ENCODE measurements around the gene NFRKB. TPM values are rescaled to one million over a fixed set of nuclear protein-coding genes. Genes with fewer than 3 reads are reported as not detected.

The NFRKB gene
- total RNA-seq, 1 experiment from 2014 or later: 9.4 TPM

GRCh38 chr11:129917231-129917630 is 21.9 kb upstream of the NFRKB start:
- Histone ChIP-seq H3K4me3 (ENCODE audit: low read length) (no peak overlapping the region), H3K36me3 (ENCODE audit: insufficient read depth, low read length) (no peaks in the 10 kb centered on the region), H2AFZ (ENCODE audit: low read length) (no peak overlapping the region), H3K4me1 (ENCODE audit: low read length) (no peaks in the 10 kb centered on the region), H3K27ac (ENCODE audit: low read length) (no peak overlapping the region), H3K9me3 (ENCODE audit: low read length) (no peaks in the 10 kb centered on the region), H3K9me2 (replicated peaks; ENCODE audit: insufficient read depth, low read length) (no peaks in the 10 kb centered on the region), H4K20me1 (ENCODE audit: insufficient read depth, low read depth, low read length) (no peaks in the 10 kb centered on the region), H3K9ac (ENCODE audit: low read length) (no peak overlapping the region), H3K27me3 (ENCODE audit: low read length) (no peaks in the 10 kb centered on the region), H3K79me2 (ENCODE audit: low read length) (no peaks in the 10 kb centered on the region), H3K4me2 (ENCODE audit: low read depth, low read length, poor library complexity, severe bottlenecking) (no peak overlapping the region)
- no peak for DNase-seq

- no peaks in the 10 kb centered on the region for H3K9me3 ChIP-seq (ENCODE audit: low read length)
- no peaks in the 10 kb centered on the region for H3K27me3 ChIP-seq (ENCODE audit: low read length)
- no peak overlapping the region for H3K4me2 ChIP-seq (ENCODE audit: low read depth, low read length, poor library complexity, severe bottlenecking)
- no peak overlapping the region for H3K27ac ChIP-seq (ENCODE audit: low read length)
- H3K4me1 ChIP-seq (ENCODE audit: low read length): no peaks in the 10 kb centered on the region
- no peak for DNase-seq
- H2AFZ ChIP-seq (ENCODE audit: low read length): no peak overlapping the region
- H4K20me1 ChIP-seq (ENCODE audit: insufficient read depth, low read depth, low read length): no peaks in the 10 kb centered on the region
- H3K4me3 ChIP-seq (ENCODE audit: low read length): no peak overlapping the region
- H3K9me2 ChIP-seq (replicated peaks; ENCODE audit: insufficient read depth, low read length): no peaks in the 10 kb centered on the region
- no peaks in the 10 kb centered on the region for H3K36me3 ChIP-seq (ENCODE audit: insufficient read depth, low read length)
- H3K9ac ChIP-seq (ENCODE audit: low read length): no peak overlapping the region
- no peaks in the 10 kb centered on the region for H3K79me2 ChIP-seq (ENCODE audit: low read length)
These were observed 15.9 kb upstream of the NFRKB start for GRCh38 chr11:129911298-129911697.

GRCh38 chr11:129910360-129910759 is 15.0 kb upstream of the NFRKB start:
- H3K9me2 ChIP-seq (replicated peaks; ENCODE audit: insufficient read depth, low read length): no peaks in the 10 kb centered on the region
- H3K9ac ChIP-seq (ENCODE audit: low read length): no peak overlapping the region
- H2AFZ ChIP-seq (ENCODE audit: low read length): no peak overlapping the region
- H3K79me2 ChIP-seq (ENCODE audit: low read length): no peaks in the 10 kb centered on the region
- H3K9me3 ChIP-seq (ENCODE audit: low read length): no peaks in the 10 kb centered on the region
- no peaks in the 10 kb centered on the region for H3K36me3 ChIP-seq (ENCODE audit: insufficient read depth, low read length)
- DNase-seq: no peak
- no peak overlapping the region for H3K4me3 ChIP-seq (ENCODE audit: low read length)
- no peak overlapping the region for H3K4me2 ChIP-seq (ENCODE audit: low read depth, low read length, poor library complexity, severe bottlenecking)
- H3K27ac ChIP-seq (ENCODE audit: low read length): no peak overlapping the region
- H4K20me1 ChIP-seq (ENCODE audit: insufficient read depth, low read depth, low read length): no peaks in the 10 kb centered on the region
- no peaks in the 10 kb centered on the region for H3K27me3 ChIP-seq (ENCODE audit: low read length)
- no peaks in the 10 kb centered on the region for H3K4me1 ChIP-seq (ENCODE audit: low read length)

- Histone ChIP-seq H3K9me3 (ENCODE audit: low read length) (no peaks in the 10 kb centered on the region), H3K9ac (ENCODE audit: low read length) (no peak overlapping the region), H3K9me2 (replicated peaks; ENCODE audit: insufficient read depth, low read length) (no peaks in the 10 kb centered on the region), H3K36me3 (ENCODE audit: insufficient read depth, low read length) (no peaks in the 10 kb centered on the region), H3K4me1 (ENCODE audit: low read length) (no peaks in the 10 kb centered on the region), H3K79me2 (ENCODE audit: low read length) (no peaks in the 10 kb centered on the region), H4K20me1 (ENCODE audit: insufficient read depth, low read depth, low read length) (no peaks in the 10 kb centered on the region), H3K27me3 (ENCODE audit: low read length) (no peaks in the 10 kb centered on the region), H2AFZ (ENCODE audit: low read length) (no peak overlapping the region), H3K4me3 (ENCODE audit: low read length) (no peak overlapping the region), H3K4me2 (ENCODE audit: low read depth, low read length, poor library complexity, severe bottlenecking) (no peak overlapping the region), H3K27ac (ENCODE audit: low read length) (no peak overlapping the region)
- DNase-seq: no peak
These were observed 10.0 kb upstream of the NFRKB start for GRCh38 chr11:129905402-129905801.

- Histone ChIP-seq H3K27ac (ENCODE audit: low read length) (no peak overlapping the region), H3K27me3 (ENCODE audit: low read length) (no peaks in the 10 kb centered on the region), H3K9me2 (replicated peaks; ENCODE audit: insufficient read depth, low read length) (no peaks in the 10 kb centered on the region), H4K20me1 (ENCODE audit: insufficient read depth, low read depth, low read length) (no peaks in the 10 kb centered on the region), H3K9me3 (ENCODE audit: low read length) (no peaks in the 10 kb centered on the region), H2AFZ (ENCODE audit: low read length) (no peak overlapping the region; the same call in 1 of the 2 replicates), H3K9ac (ENCODE audit: low read length) (peak overlapping the region; percentile 66), H3K4me2 (ENCODE audit: low read depth, low read length, poor library complexity, severe bottlenecking) (peak overlapping the region; percentile 79), H3K4me1 (ENCODE audit: low read length) (peaks cover 15% of the 10 kb centered on the region), H3K4me3 (ENCODE audit: low read length) (peak overlapping the region; percentile 82), H3K36me3 (ENCODE audit: insufficient read depth, low read length) (0 out of 2 replicates have a peak, but pooled peaks cover 9% of the 10 kb centered on the region), H3K79me2 (ENCODE audit: low read length) (peaks cover 31% of the 10 kb centered on the region)
- DNase-seq: no peak
These were observed 684 bp upstream of the NFRKB start for GRCh38 chr11:129896062-129896461.

GRCh38 chr11:129894278-129895125 is 876 bp downstream of the NFRKB start:
- peak overlapping the region; percentile 43; the same call in 1 of the 2 replicates for H3K27ac ChIP-seq (ENCODE audit: low read length)
- peak; percentile 66 for DNase-seq
- H3K9ac ChIP-seq (ENCODE audit: low read length): peak overlapping the region; percentile 79
- H4K20me1 ChIP-seq (ENCODE audit: insufficient read depth, low read depth, low read length): no peaks in the 10 kb centered on the region
- H3K4me1 ChIP-seq (ENCODE audit: low read length): peaks cover 15% of the 10 kb centered on the region
- H3K79me2 ChIP-seq (ENCODE audit: low read length): peaks cover 31% of the 10 kb centered on the region
- no peaks in the 10 kb centered on the region for H3K9me3 ChIP-seq (ENCODE audit: low read length)
- H3K36me3 ChIP-seq (ENCODE audit: insufficient read depth, low read length): 0 out of 2 replicates have a peak, but pooled peaks cover 9% of the 10 kb centered on the region
- peak overlapping the region; percentile 79 for H3K4me2 ChIP-seq (ENCODE audit: low read depth, low read length, poor library complexity, severe bottlenecking)
- no peaks in the 10 kb centered on the region for H3K27me3 ChIP-seq (ENCODE audit: low read length)
- H3K9me2 ChIP-seq (replicated peaks; ENCODE audit: insufficient read depth, low read length): no peaks in the 10 kb centered on the region
- no peak overlapping the region for H2AFZ ChIP-seq (ENCODE audit: low read length)
- peak overlapping the region; percentile 82 for H3K4me3 ChIP-seq (ENCODE audit: low read length)

- H3K27ac ChIP-seq (ENCODE audit: low read length): no peak overlapping the region
- no peak for DNase-seq
These were observed 6.9 kb downstream of the NFRKB start for GRCh38 chr11:129888451-129888850.

GRCh38 chr11:129885381-129885780 is 10.0 kb downstream of the NFRKB start:
- Histone ChIP-seq H3K9me2 (replicated peaks; ENCODE audit: insufficient read depth, low read length) (no peaks in the 10 kb centered on the region), H4K20me1 (ENCODE audit: insufficient read depth, low read depth, low read length) (no peaks in the 10 kb centered on the region), H2AFZ (ENCODE audit: low read length) (no peak overlapping the region), H3K9ac (ENCODE audit: low read length) (no peak overlapping the region), H3K36me3 (ENCODE audit: insufficient read depth, low read length) (peaks cover 6% of the 10 kb centered on the region; the same call in 1 of the 2 replicates), H3K4me3 (ENCODE audit: low read length) (no peak overlapping the region), H3K27me3 (ENCODE audit: low read length) (no peaks in the 10 kb centered on the region), H3K9me3 (ENCODE audit: low read length) (no peaks in the 10 kb centered on the region), H3K79me2 (ENCODE audit: low read length) (no peaks in the 10 kb centered on the region), H3K4me1 (ENCODE audit: low read length) (no peaks in the 10 kb centered on the region), H3K27ac (ENCODE audit: low read length) (no peak overlapping the region), H3K4me2 (ENCODE audit: low read depth, low read length, poor library complexity, severe bottlenecking) (no peak overlapping the region)
- no peak for DNase-seq

More at GRCh38 chr11:129888451-129888850, 6.9 kb downstream of the NFRKB start:
- Histone ChIP-seq H3K9me2 (replicated peaks; ENCODE audit: insufficient read depth, low read length) (no peaks in the 10 kb centered on the region), H3K79me2 (ENCODE audit: low read length) (peaks cover 12% of the 10 kb centered on the region), H3K27me3 (ENCODE audit: low read length) (no peaks in the 10 kb centered on the region), H3K4me2 (ENCODE audit: low read depth, low read length, poor library complexity, severe bottlenecking) (no peak overlapping the region), H3K9ac (ENCODE audit: low read length) (no peak overlapping the region), H4K20me1 (ENCODE audit: insufficient read depth, low read depth, low read length) (no peaks in the 10 kb centered on the region), H3K4me3 (ENCODE audit: low read length) (no peak overlapping the region), H3K9me3 (ENCODE audit: low read length) (no peaks in the 10 kb centered on the region), H3K36me3 (ENCODE audit: insufficient read depth, low read length) (0 out of 2 replicates have a peak, but pooled peaks cover 9% of the 10 kb centered on the region), H3K4me1 (ENCODE audit: low read length) (no peaks in the 10 kb centered on the region), H2AFZ (ENCODE audit: low read length) (no peak overlapping the region)

Measured in Karpas-422 (cell line).